ENCODE measurements around the gene FAHD2A.
A peak's percentile ranks its signal among the peaks of the same experiment; 100 is the strongest.
"Not testable (repeated sequence)": the region's sequence is repeated elsewhere in the genome, so short reads cannot be mapped to it uniquely, and the experiment has no call there.

Gene FAHD2A, protein sequence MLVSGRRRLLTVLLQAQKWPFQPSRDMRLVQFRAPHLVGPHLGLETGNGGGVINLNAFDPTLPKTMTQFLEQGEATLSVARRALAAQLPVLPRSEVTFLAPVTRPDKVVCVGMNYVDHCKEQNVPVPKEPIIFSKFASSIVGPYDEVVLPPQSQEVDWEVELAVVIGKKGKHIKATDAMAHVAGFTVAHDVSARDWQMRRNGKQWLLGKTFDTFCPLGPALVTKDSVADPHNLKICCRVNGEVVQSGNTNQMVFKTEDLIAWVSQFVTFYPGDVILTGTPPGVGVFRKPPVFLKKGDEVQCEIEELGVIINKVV

DNA sequence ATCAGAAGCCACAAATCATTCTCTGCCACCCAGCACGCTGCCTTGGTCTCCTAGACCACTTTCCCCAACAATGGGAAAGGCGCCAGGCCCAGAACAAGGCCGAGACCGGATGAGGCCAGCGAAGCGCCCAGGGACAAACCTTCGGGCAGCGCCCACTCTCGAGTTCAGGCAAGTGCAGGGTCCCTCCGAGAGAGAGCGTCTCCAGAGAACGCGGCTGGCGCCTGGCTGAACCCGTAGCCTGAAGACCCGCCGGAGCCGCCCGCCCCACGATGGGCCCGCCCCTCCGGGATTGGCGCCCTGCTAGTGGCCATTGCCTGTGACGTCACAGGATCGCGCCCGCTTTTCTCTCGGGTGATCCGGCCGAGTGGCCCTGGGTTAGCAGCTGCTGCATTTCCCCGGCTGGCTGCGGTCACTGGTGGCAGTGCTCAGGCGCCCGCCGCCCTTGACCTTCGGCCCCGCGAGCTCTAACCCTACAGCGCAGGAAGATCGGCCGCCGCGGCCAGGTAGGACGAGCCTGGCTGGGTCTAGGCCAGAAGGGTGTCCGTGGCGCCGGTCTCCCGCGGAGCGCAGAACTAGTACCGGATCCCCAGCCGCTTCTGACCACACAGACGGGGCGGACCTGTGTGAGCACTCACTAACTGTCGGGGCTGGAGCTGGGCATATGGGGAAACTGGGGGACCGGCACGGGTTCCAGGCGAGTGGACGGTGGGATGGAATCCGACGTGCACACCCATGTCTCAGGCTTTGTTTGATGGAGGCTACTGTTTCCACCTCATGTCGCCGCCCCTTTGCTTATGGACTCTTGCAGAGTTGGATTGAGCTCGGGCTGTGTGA is at the start of gene FAHD2A:
Gene FAHD2A (plus strand): TSS at position 339 of the 834 bp plus-strand sequence. CDS start 2,851 bp downstream, outside the sequence.
- no peak for TF ChIP-seq CTCF (IDR thresholded peaks at IDR 0.05; ENCODE audit: low read depth, low read length, missing control alignments)
- Histone ChIP-seq H3K4me3 (ENCODE audit: low read depth, low read length) (peak within 1 kb of the TSS; percentile 97), H3K27ac (peak within 1 kb of the TSS; percentile 61), H3K36me3 (replicated peaks) (no peaks in the 10 kb centered on the region), H3K27me3 (replicated peaks) (no peaks in the 10 kb centered on the region)
- DNase-seq = peak; percentile 91
- in situ Hi-C loops (cut with HindIII; ENCODE audit: low pct_ligation_motif_present, low sequenced_read_pairs) = no loop called here

DNA sequence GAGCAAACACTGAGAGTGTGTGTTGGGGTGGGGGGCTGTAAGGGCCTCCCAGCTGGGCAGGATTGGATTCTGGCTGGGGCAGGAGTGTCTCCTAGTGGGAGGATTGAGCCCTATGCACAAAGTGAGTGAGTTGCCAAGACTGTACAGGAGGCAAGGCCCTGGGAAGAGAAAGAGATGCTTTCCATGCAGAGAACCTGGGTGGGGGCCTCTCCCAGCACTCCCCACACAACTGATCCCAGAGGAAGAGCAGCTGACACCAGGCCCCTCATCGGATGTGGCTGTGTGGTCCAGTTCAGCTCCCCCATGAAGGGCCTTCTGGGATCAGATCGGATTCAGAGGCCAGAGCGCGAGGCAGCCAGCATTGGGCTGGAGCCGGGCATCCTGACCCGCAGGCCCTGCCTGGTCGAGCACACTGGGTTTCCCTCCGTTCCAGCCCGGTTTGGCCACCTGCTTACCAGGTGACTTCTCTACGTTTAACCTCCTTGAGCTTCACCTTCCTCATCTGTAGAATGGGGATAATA is 49.4 kb upstream of the FAHD2A start:
- TF ChIP-seq CTCF (IDR thresholded peaks at IDR 0.05; ENCODE audit: low read depth, low read length, missing control alignments) = no peak
- H3K27ac ChIP-seq = no peak overlapping the region
- DNase-seq = no peak
- H3K4me3 ChIP-seq (ENCODE audit: low read depth, low read length) = no peak overlapping the region
- no peaks in the 10 kb centered on the region for H3K36me3 ChIP-seq (replicated peaks)
- no peaks in the 10 kb centered on the region for H3K27me3 ChIP-seq (replicated peaks)
- in situ Hi-C loops (cut with HindIII; ENCODE audit: low pct_ligation_motif_present, low sequenced_read_pairs) = no loop called here

DNA sequence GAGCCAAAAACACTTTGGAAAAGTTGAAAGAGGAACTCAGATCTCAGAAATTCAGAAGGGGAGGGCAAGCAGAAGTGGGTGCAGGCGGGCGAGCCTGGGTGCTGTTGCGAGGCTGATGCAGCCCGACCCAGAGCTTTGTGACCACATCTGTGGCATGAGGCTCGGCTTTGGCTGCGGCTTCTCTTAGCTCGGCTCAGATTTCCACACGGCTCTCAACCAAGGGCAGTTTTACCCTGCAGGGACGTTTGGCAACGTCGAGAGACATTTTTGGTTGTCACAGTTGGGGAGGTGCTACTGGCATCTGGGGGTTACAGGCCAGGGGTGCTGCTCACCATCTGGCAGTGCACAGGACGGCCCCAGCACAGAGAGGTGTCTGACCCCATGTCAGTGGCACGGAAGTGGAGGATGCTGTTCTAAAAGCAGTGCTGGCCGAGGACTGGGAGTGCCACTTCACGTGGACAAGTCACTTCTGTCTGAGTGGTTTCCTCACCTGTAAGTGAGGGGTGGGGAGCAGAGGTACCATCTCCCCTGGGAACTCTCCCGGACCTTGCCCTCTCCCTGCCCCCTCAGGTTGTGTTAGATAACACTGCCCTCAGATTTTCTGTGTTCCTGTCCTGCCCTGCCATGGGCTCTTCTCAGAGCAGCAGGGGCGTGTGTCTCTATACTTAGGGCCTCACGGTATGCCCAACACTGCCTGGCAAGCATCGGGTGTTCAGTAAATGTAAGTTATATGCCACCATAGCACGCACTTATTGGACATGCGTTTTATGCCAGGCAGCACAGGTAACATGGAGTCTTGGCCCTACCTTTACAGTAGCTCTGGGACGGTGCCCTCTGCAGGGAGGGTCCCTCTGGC is 48.7 kb upstream of the FAHD2A start:
- no peak overlapping the region for H3K27ac ChIP-seq
- in situ Hi-C loops (cut with HindIII; ENCODE audit: low pct_ligation_motif_present, low sequenced_read_pairs) = no loop called here
- no peak for TF ChIP-seq CTCF (IDR thresholded peaks at IDR 0.05; ENCODE audit: low read depth, low read length, missing control alignments)
- DNase-seq = no peak
- no peaks in the 10 kb centered on the region for H3K27me3 ChIP-seq (replicated peaks)
- no peaks in the 10 kb centered on the region for H3K36me3 ChIP-seq (replicated peaks)
- H3K4me3 ChIP-seq (ENCODE audit: low read depth, low read length) = no peak overlapping the region

DNA sequence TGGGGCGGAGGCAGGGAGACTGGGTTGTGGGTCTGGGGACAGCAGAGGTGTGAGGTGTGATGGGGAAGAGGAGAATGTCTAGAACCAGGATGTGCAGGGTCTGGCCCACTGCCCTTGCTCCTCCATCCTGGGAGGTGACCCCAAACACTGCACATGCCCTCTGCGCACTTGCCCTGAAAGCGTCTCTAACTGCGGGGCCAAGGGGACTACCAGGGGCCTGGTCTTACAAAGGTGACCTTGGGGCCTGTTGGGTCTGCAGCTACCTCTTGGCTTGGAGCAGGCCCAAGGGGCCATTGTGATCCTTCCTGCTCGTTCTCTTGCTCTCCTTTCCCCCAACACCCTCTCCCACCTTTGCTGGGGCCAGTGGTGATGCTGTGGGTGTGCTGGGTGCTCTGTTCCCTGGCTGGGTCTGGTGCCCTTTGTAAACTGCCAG is 48.0 kb upstream of the FAHD2A start:
- no peak for DNase-seq
- no peak for TF ChIP-seq CTCF (IDR thresholded peaks at IDR 0.05; ENCODE audit: low read depth, low read length, missing control alignments)
- Histone ChIP-seq H3K36me3 (replicated peaks) (no peaks in the 10 kb centered on the region), H3K4me3 (ENCODE audit: low read depth, low read length) (no peak overlapping the region), H3K27me3 (replicated peaks) (no peaks in the 10 kb centered on the region), H3K27ac (no peak overlapping the region)
- in situ Hi-C loops (cut with HindIII; ENCODE audit: low pct_ligation_motif_present, low sequenced_read_pairs) = no loop called here

GRCh38 chr2:95354925-95355324 is 47.6 kb upstream of the FAHD2A start:
- in situ Hi-C loops (cut with HindIII; ENCODE audit: low pct_ligation_motif_present, low sequenced_read_pairs) = no loop called here
- no peaks in the 10 kb centered on the region for H3K36me3 ChIP-seq (replicated peaks)

GRCh38 chr2:95355486-95355885 is 47.0 kb upstream of the FAHD2A start:
- H3K36me3 ChIP-seq (replicated peaks); DNase-seq; H3K4me3 ChIP-seq (ENCODE audit: low read depth, low read length); in situ Hi-C loops (cut with HindIII; ENCODE audit: low pct_ligation_motif_present, low sequenced_read_pairs); H3K27ac ChIP-seq; H3K27me3 ChIP-seq (replicated peaks): not testable (repeated sequence)

More at GRCh38 chr2:95354925-95355324, 47.6 kb upstream of the FAHD2A start:
- Histone ChIP-seq H3K27ac (no peak overlapping the region), H3K27me3 (replicated peaks) (no peaks in the 10 kb centered on the region), H3K4me3 (ENCODE audit: low read depth, low read length) (no peak overlapping the region)
- TF ChIP-seq CTCF (IDR thresholded peaks at IDR 0.05; ENCODE audit: low read depth, low read length, missing control alignments) = no peak
- no peak for DNase-seq
